Mesendoderm (in vitro differentiated cells): ENCODE measurements around the gene PRKD2. TPM values are rescaled to one million over a fixed set of nuclear protein-coding genes. Genes with fewer than 3 reads are reported as not detected.
"Not testable (repeated sequence)": the region's sequence is repeated elsewhere in the genome, so short reads cannot be mapped to it uniquely, and the experiment has no call there.

Experiments used
- DNase-seq: peaks from one replicate; pipeline ENCODE4 v3.0.0; 2013
- H2AK5ac ChIP-seq: 2 replicates; pipeline ENCODE4 v1.6.1; 2013; ENCODE audit warnings: low read length, inconsistent platforms
- H2BK120ac ChIP-seq: 2 replicates; pipeline ENCODE4 v1.6.1; 2013; ENCODE audit warnings: low read depth, mild to moderate bottlenecking, low read length, moderate library complexity, mixed read lengths
- H2BK15ac ChIP-seq: replicated peaks from 2 replicates; pipeline ENCODE4 v1.6.1; 2013; ENCODE audit warnings: low read depth, mild to moderate bottlenecking, moderate library complexity
- H2BK5ac ChIP-seq: 2 replicates; pipeline ENCODE4 v1.6.1; 2013; ENCODE audit warnings: low read length, inconsistent platforms
- H3K18ac ChIP-seq: 2 replicates; pipeline ENCODE4 v1.6.1; 2013; ENCODE audit warnings: mild to moderate bottlenecking, low read length, mixed read lengths
- H3K23ac ChIP-seq: one replicate; pipeline ENCODE4 v1.6.1; 2013; ENCODE audit warnings: low read length
- H3K27ac ChIP-seq: 2 replicates; pipeline ENCODE4 v1.5.1; 2013; ENCODE audit warnings: low read depth, mild to moderate bottlenecking, inconsistent platforms, low read length, moderate library complexity
- H3K27me3 ChIP-seq: 2 replicates; pipeline ENCODE4 v1.6.1; 2013; ENCODE audit warnings: low read length, control low read depth, mild to moderate bottlenecking, inconsistent platforms; ENCODE audit not compliant: insufficient read depth, poor library complexity
- H3K36me3 ChIP-seq: 2 replicates; pipeline ENCODE4 v1.6.1; 2013; ENCODE audit warnings: low read length, inconsistent platforms; ENCODE audit not compliant: control insufficient read depth, insufficient read depth
- H3K4ac ChIP-seq: one replicate; pipeline ENCODE4 v1.6.1; 2013; ENCODE audit warnings: low read depth, mild to moderate bottlenecking, low read length, moderate library complexity
- H3K4me1 ChIP-seq: 2 replicates; pipeline ENCODE4 v1.6.1; 2013; ENCODE audit warnings: low read depth, low read length, inconsistent platforms; ENCODE audit not compliant: control insufficient read depth
- H3K4me2 ChIP-seq: 2 replicates; pipeline ENCODE4 v1.6.1; 2013; ENCODE audit warnings: low read length
- H3K4me3 ChIP-seq: 2 replicates; pipeline ENCODE4 v1.5.1; 2013; ENCODE audit warnings: mild to moderate bottlenecking, low read length
- H3K56ac ChIP-seq: one replicate; pipeline ENCODE4 v1.6.1; 2013; ENCODE audit warnings: low read length
- H3K79me1 ChIP-seq: 2 replicates; pipeline ENCODE4 v1.6.1; 2013; ENCODE audit warnings: low read length, inconsistent platforms
- H3K79me2 ChIP-seq: 2 replicates; pipeline ENCODE4 v1.6.1; 2013; ENCODE audit warnings: mild to moderate bottlenecking, low read length; ENCODE audit not compliant: control insufficient read depth, insufficient read depth
- H3K9ac ChIP-seq: 2 replicates; pipeline ENCODE4 v1.6.1; 2013; ENCODE audit warnings: low read length, inconsistent platforms
- H4K5ac ChIP-seq: one replicate; pipeline ENCODE4 v1.6.1; 2013; ENCODE audit warnings: low read length
- H4K8ac ChIP-seq: one replicate; pipeline ENCODE4 v1.6.1; 2013; ENCODE audit warnings: low read depth, mild to moderate bottlenecking, control low read depth, low read length, moderate library complexity
- WGBS: extraction: QIAGEN DNeasy Blood & Tissue Kit; methylation state at CpG from one replicate; pipeline ENCODE4 v1.1.7; 2013; ENCODE audit warnings: low lambda C conversion rate, missing lambda C conversion rate; ENCODE audit not compliant: insufficient coverage; ENCODE audit errors: extremely low coverage; 5-methylcytosine and 5-hydroxymethylcytosine counted together
- polyA plus RNA-seq, 2 experiments: library from polyadenylated mRNA; stranded (reverse); fragments of 200-250 nt; gene quantifications; one replicate each; pipeline ENCODE4 v1.2.3, GENCODE V29; 2013

Gene PRKD2
- 31.9 TPM for polyA plus RNA-seq (2013, experiment 1 of 2)
- polyA plus RNA-seq (2013, experiment 2 of 2), result 37.0 TPM

DNA sequence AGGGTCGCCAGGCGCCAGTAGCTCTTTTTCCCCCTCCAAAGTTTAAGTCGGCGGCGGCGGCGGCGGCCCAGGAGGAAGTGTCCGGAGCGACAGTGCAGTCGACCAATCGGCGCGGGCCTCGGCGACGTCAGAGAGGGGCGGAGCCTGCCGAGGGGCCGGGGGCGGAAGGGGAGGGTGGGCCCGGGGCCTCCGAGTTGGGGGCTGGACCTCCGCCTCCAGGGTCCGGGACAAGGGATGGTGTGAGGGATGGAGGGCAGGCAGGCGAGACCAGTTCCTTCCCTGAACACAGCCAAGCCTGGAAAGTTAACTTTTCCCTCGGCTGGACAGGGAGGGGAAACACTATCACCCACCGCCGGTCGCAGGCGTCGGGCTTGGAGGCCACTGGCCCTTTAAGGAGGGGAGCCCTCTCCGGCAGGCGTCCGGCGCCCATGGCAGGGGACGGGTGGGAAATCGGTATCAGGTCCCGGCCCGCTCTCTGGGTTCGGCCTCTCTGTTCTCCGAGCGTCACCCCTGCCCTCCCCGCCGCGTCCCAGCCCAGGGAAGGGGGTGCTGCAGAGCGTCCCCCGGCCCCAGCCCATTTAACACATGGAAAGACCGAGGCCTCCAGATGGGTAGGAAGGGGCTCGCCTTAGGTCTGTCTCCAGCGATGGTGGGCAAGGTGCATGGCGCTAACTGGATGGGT is at the start of gene PRKD2:
Gene PRKD2, minus strand, starts transcription at position 81 of the 682 bp plus-strand sequence. CDS start 744 bp downstream, outside the sequence.
- Histone ChIP-seq H3K27me3 (no peaks in the 10 kb centered on the region), H2BK120ac (peak within 1 kb of the TSS; percentile 54), H3K79me2 (peaks cover 10% of the 10 kb centered on the region), H3K27ac (peak within 1 kb of the TSS; percentile 80), H3K4me2 (peak within 1 kb of the TSS; percentile 86), H4K5ac (no peak within 1 kb of the TSS), H3K36me3 (peaks cover 12% of the 10 kb centered on the region), H3K4ac (peak within 1 kb of the TSS; percentile 40), H3K23ac (no peak within 1 kb of the TSS), H3K18ac (peak within 1 kb of the TSS; percentile 88), H3K79me1 (peaks cover 9% of the 10 kb centered on the region), H3K9ac (peak within 1 kb of the TSS; percentile 98), H3K4me1 (no peaks in the 10 kb centered on the region), H2BK5ac (peak within 1 kb of the TSS; percentile 25), H4K8ac (no peak within 1 kb of the TSS), H2BK15ac (no peak within 1 kb of the TSS), H3K56ac (peak within 1 kb of the TSS; percentile 98), H3K4me3 (peak within 1 kb of the TSS; percentile 91), H2AK5ac (no peak within 1 kb of the TSS)
- WGBS, result no CpG with 5 or more reads among the region's 52 CpGs
- DNase-seq, result peak; percentile 93

DNA sequence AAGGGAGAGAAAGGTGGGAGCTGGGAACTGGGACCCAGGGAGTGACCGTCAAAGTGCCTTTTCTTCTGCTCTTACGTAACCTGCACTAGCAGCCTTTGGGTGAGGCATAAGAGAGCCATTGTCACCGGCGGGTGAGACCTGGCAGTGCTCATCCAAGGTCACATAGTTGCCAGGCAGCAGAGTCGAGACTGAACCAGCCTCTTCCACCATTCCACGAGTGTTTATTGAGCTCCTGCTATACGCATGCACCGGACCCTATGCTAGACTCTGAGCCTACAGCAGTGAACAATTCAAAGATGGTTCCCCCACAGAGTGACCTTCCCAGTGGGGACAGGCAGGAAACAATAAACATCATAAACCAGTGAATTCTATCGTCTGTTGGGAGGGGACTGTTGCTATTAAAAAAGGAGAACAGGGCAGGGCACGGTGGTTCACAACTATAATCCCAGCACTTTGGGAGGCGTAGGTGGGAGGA is 47.9 kb upstream of the PRKD2 start:
- no peak overlapping the region for H4K5ac ChIP-seq
- no peaks in the 10 kb centered on the region for H3K27me3 ChIP-seq
- no peak overlapping the region for H3K27ac ChIP-seq
- H3K4me3 ChIP-seq, result no peak overlapping the region
- no peaks in the 10 kb centered on the region for H3K79me1 ChIP-seq
- H3K79me2 ChIP-seq, result no peaks in the 10 kb centered on the region
- H3K23ac ChIP-seq, result no peak overlapping the region
- no peak overlapping the region for H3K9ac ChIP-seq
- no peak overlapping the region for H2BK15ac ChIP-seq
- WGBS, result no CpG with 5 or more reads among the region's 11 CpGs
- no peak overlapping the region for H2BK5ac ChIP-seq
- H3K4ac ChIP-seq, result no peak overlapping the region
- H3K56ac ChIP-seq, result no peak overlapping the region
- H2AK5ac ChIP-seq, result no peak overlapping the region
- H4K8ac ChIP-seq, result no peak overlapping the region
- H3K4me1 ChIP-seq, result no peaks in the 10 kb centered on the region
- H3K4me2 ChIP-seq, result no peak overlapping the region
- no peaks in the 10 kb centered on the region for H3K36me3 ChIP-seq
- DNase-seq, result no peak
- H3K18ac ChIP-seq, result no peak overlapping the region
- no peak overlapping the region for H2BK120ac ChIP-seq

DNA sequence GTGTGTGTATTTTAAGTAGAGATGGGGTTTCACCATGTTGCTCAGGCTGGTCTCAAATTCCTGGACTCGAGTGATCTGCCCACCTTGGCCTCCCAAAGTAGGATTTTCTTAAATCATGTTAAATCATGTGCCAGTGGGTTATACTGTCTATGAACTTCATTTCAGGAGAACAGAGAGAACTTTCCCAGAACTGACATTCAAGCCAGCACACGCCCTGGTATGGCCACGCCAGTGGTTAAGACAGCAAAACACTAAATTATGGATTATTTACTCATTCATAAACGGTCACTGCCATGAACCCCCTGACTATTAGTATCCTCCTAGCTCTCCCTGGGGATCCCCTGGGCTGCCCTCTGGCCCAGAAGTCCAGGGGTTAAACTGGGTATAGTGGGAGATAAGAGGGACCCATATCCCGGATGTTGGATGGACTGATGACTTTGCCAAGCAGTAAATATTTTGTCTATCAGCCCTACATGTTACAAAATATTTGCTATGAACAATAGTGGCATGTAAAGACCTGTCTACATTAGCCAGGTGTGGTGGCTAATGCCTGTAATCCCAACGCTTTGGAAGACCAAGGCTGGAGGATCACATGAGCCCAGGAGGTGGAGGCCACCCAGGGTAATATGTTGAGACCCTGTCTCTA is 45.5 kb upstream of the PRKD2 start:
- no peak overlapping the region for H4K5ac ChIP-seq
- H3K4ac ChIP-seq, result no peak overlapping the region
- H3K4me1 ChIP-seq, result no peaks in the 10 kb centered on the region
- no peaks in the 10 kb centered on the region for H3K27me3 ChIP-seq
- no peaks in the 10 kb centered on the region for H3K36me3 ChIP-seq
- H2BK5ac ChIP-seq, result no peak overlapping the region
- no peak overlapping the region for H3K56ac ChIP-seq
- H3K27ac ChIP-seq, result no peak overlapping the region
- H2AK5ac ChIP-seq, result no peak overlapping the region
- no CpG with 5 or more reads among the region's 6 CpGs for WGBS
- no peaks in the 10 kb centered on the region for H3K79me2 ChIP-seq
- no peak overlapping the region for H3K4me2 ChIP-seq
- no peak overlapping the region for H2BK120ac ChIP-seq
- H2BK15ac ChIP-seq, result no peak overlapping the region
- no peak overlapping the region for H3K23ac ChIP-seq
- H3K79me1 ChIP-seq, result peaks cover 1% of the 10 kb centered on the region
- no peak overlapping the region for H3K9ac ChIP-seq
- H3K18ac ChIP-seq, result no peak overlapping the region
- no peak overlapping the region for H3K4me3 ChIP-seq
- H4K8ac ChIP-seq, result no peak overlapping the region
- no peak for DNase-seq

DNA sequence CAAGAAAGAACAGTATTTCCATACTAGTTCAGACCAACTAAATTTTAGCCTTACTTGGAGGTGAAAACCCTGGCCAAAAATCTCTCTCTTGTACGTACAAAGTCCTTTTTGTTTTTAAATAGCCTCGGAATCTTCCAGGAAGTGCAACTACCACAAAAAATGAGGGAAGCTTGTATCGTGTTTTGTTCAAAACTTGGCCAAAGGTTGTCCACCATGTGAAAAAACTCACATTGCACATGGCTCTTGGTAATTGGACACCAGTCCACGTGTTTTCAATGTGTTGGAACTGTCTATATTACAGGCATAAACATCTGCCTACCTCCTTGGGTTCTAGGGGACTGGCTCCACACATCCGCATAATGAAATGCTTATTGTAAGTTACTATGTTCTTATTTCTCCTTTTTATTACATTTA is 44.5 kb upstream of the PRKD2 start:
- no peak for DNase-seq
- WGBS, result no CpG with 5 or more reads among the region's 5 CpGs
- H3K18ac ChIP-seq, result no peak overlapping the region
- H2BK5ac ChIP-seq, result no peak overlapping the region
- H2BK120ac ChIP-seq, result no peak overlapping the region
- no peak overlapping the region for H3K27ac ChIP-seq
- H3K4me3 ChIP-seq, result no peak overlapping the region
- peaks cover 1% of the 10 kb centered on the region for H3K79me1 ChIP-seq
- no peaks in the 10 kb centered on the region for H3K36me3 ChIP-seq
- no peak overlapping the region for H4K5ac ChIP-seq
- no peak overlapping the region for H2AK5ac ChIP-seq
- H3K4me2 ChIP-seq, result no peak overlapping the region
- no peak overlapping the region for H3K56ac ChIP-seq
- no peak overlapping the region for H3K9ac ChIP-seq
- H3K27me3 ChIP-seq, result no peaks in the 10 kb centered on the region
- H3K23ac ChIP-seq, result no peak overlapping the region
- H4K8ac ChIP-seq, result no peak overlapping the region
- no peak overlapping the region for H2BK15ac ChIP-seq
- H3K4me1 ChIP-seq, result no peaks in the 10 kb centered on the region
- no peaks in the 10 kb centered on the region for H3K79me2 ChIP-seq
- H3K4ac ChIP-seq, result no peak overlapping the region

DNA sequence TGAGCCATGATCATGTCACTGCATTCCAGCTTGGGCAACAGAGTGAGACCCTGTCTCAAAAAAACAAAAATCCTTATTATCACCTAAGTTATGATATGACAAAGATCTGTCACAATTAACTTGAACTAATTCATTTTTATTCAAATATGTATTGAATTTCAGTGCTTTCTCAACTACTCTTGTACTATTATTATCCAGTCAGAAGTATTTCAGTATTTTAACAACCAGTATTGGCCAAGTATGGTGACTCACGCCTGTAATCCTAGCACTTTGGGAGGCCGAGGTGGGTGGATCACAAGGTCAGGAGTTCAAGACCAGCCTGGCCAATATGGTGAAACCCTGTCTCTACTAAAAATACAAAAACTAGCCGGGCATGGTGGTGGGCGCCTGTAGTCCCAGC is 44.0 kb upstream of the PRKD2 start:
- not testable (repeated sequence) for H3K79me2 ChIP-seq, H3K4me3 ChIP-seq, H3K4ac ChIP-seq, H3K18ac ChIP-seq, H2BK15ac ChIP-seq, H3K27ac ChIP-seq, H2AK5ac ChIP-seq, H4K5ac ChIP-seq, DNase-seq, H3K36me3 ChIP-seq, H2BK5ac ChIP-seq, H3K9ac ChIP-seq, H3K4me2 ChIP-seq, H3K56ac ChIP-seq, H3K23ac ChIP-seq, H3K79me1 ChIP-seq, H4K8ac ChIP-seq, H3K4me1 ChIP-seq, H3K27me3 ChIP-seq, H2BK120ac ChIP-seq
- no CpG with 5 or more reads among the region's 4 CpGs for WGBS
